H1 (cell line): Measurements from ENCODE around the gene FGF23. TPM values are rescaled to one million over a fixed set of nuclear protein-coding genes. Genes with fewer than 3 reads are reported as not detected.

Experiments
- CTCF ChIA-PET: fragments of 300-600 bp; sonication (Branson Sonifier 250); formaldehyde crosslinking; loops from one replicate; lab custom pipeline; 2021; ENCODE audit not compliant: partially characterized antibody; lab: Charles Lee
- POLR2A ChIA-PET: fragments of 300-600 bp; sonication (Branson Sonifier 250); formaldehyde crosslinking; loops from one replicate; lab custom pipeline; 2021; ENCODE audit warnings: inconsistent platforms; ENCODE audit not compliant: partially characterized antibody; lab: Charles Lee
- DNase-seq, 2 experiments: peaks; one replicate each; pipeline versions ENCODE4 v3.0.0 to v3.0.0-alpha.2; 2010 to 2022; ENCODE audit warnings: low spot score in 2 of 2, low read depth in 1 of 2, mixed read lengths in 1 of 2
- FAIRE-seq: peaks from 2 replicates; lab custom pipeline; 2011; peaks lifted over from hg19 to GRCh38; lab: Jason Lieb, UNC
- H2AFZ ChIP-seq: 2 replicates; pipeline ENCODE4 v1.8.1; 2012; ENCODE audit warnings: low read length, inconsistent platforms
- H2AK5ac ChIP-seq: 2 replicates; pipeline ENCODE4 v1.6.1; 2013; ENCODE audit warnings: low read depth, low read length
- H2BK120ac ChIP-seq: replicated peaks from 2 replicates; pipeline ENCODE3; 2013; ENCODE audit warnings: low read depth, low read length, inconsistent platforms
- H2BK12ac ChIP-seq: 2 replicates; pipeline ENCODE4 v1.6.1; 2013; ENCODE audit warnings: low read depth, low read length
- H2BK15ac ChIP-seq: 2 replicates; pipeline ENCODE4 v1.6.1; 2013; ENCODE audit warnings: low read length
- H2BK20ac ChIP-seq: 2 replicates; pipeline ENCODE4 v1.6.1; 2013; ENCODE audit warnings: low read length
- H2BK5ac ChIP-seq: 2 replicates; pipeline ENCODE4 v1.6.1; 2013; ENCODE audit warnings: low read depth, low read length
- H3K14ac ChIP-seq: 2 replicates; pipeline ENCODE4 v1.6.1; 2013; ENCODE audit warnings: inconsistent platforms; ENCODE audit not compliant: insufficient read length
- H3K18ac ChIP-seq: 2 replicates; pipeline ENCODE4 v1.6.1; 2013; ENCODE audit warnings: low read length; ENCODE audit errors: extremely low read depth
- H3K23ac ChIP-seq: 2 replicates; pipeline ENCODE4 v1.6.1; 2013; ENCODE audit warnings: inconsistent platforms; ENCODE audit not compliant: insufficient read length
- H3K23me2 ChIP-seq: 2 replicates; pipeline ENCODE4 v1.6.1; 2013; ENCODE audit warnings: low read depth, low read length
- H3K27ac ChIP-seq: 2 replicates; pipeline ENCODE4 v1.6.1; 2011; ENCODE audit warnings: low read depth, low read length, inconsistent platforms
- H3K27me3 ChIP-seq, 4 experiments: replicated peaks in 1 of 4; 1 replicate in 1 of 4; 2 replicates in 3 of 4; pipeline versions ENCODE4 v1.6.1 to v1.8.1; 2011 to 2013; ENCODE audit warnings: low read length in 3 of 4, mild to moderate bottlenecking in 3 of 4, inconsistent platforms in 2 of 4, mixed read lengths in 2 of 4, moderate library complexity in 1 of 4; ENCODE audit not compliant: control insufficient read depth in 3 of 4, insufficient read depth in 3 of 4; ENCODE audit errors: extremely low read depth in 1 of 4
- H3K36me3 ChIP-seq, 4 experiments: 2 replicates each; pipeline versions ENCODE4 v1.6.1 to v1.8.1; 2011 to 2013; ENCODE audit warnings: mild to moderate bottlenecking in 4 of 4, low read length in 3 of 4, moderate library complexity in 2 of 4, control low read depth in 1 of 4, inconsistent platforms in 1 of 4; ENCODE audit not compliant: insufficient read depth in 4 of 4, control insufficient read depth in 2 of 4
- H3K4ac ChIP-seq: replicated peaks from 2 replicates; pipeline ENCODE3; 2013; ENCODE audit warnings: low read length, low read depth, mixed read lengths, inconsistent platforms; ENCODE audit not compliant: insufficient read length
- H3K4me1 ChIP-seq, 4 experiments: replicated peaks in 1 of 4; 1 replicate in 1 of 4; 2 replicates in 3 of 4; pipeline versions ENCODE4 v1.6.1 to v1.8.1; 2011 to 2013; ENCODE audit warnings: low read length in 3 of 4, inconsistent platforms in 2 of 4, mixed read lengths in 1 of 4; ENCODE audit not compliant: insufficient read depth in 4 of 4, control insufficient read depth in 3 of 4
- H3K4me2 ChIP-seq, 2 experiments: 2 replicates each; pipeline versions ENCODE4 v1.6.1 to v1.8.1; 2011 to 2013; ENCODE audit warnings: low read depth in 2 of 2, low read length in 2 of 2, control low read depth in 1 of 2, inconsistent platforms in 1 of 2, mild to moderate bottlenecking in 1 of 2; ENCODE audit not compliant: insufficient read depth in 1 of 2
- H3K4me3 ChIP-seq, 4 experiments: fragments of 200-600, 300-600 bp in 1 of 4; sonication (generic), shearing (Covaris generic), sonication (Bioruptor Twin) in 1 of 4; 2 replicates each; pipeline versions ENCODE4 v1.5.1 to v1.8.1; 2011 to 2016; ENCODE audit warnings: low read length in 4 of 4, low read depth in 3 of 4, control low read depth in 2 of 4, inconsistent platforms in 2 of 4, mild to moderate bottlenecking in 2 of 4, mixed read lengths in 1 of 4, moderate library complexity in 1 of 4; ENCODE audit not compliant: insufficient read depth in 2 of 4; ENCODE audit errors: extremely low read depth in 1 of 4
- H3K56ac ChIP-seq: replicated peaks from 2 replicates; pipeline ENCODE3; 2013; ENCODE audit warnings: low read depth, mild to moderate bottlenecking, mixed read lengths, low read length, inconsistent platforms; ENCODE audit not compliant: insufficient read length
- H3K79me1 ChIP-seq: 2 replicates; pipeline ENCODE4 v1.6.1; 2013; ENCODE audit warnings: low read depth, low read length, control low read depth
- H3K79me2 ChIP-seq, 2 experiments: 2 replicates each; pipeline versions ENCODE4 v1.6.1 to v1.8.1; 2012 to 2013; ENCODE audit warnings: low read length in 2 of 2, mild to moderate bottlenecking in 2 of 2, inconsistent platforms in 1 of 2; ENCODE audit not compliant: insufficient read depth in 2 of 2, control insufficient read depth in 1 of 2
- H3K9ac ChIP-seq, 4 experiments: replicated peaks in 1 of 4; 1 replicate in 1 of 4; 2 replicates in 3 of 4; pipeline versions ENCODE4 v1.6.1 to v1.8.1; 2011 to 2013; ENCODE audit warnings: low read depth in 3 of 4, low read length in 3 of 4, control low read depth in 2 of 4, mild to moderate bottlenecking in 2 of 4, moderate library complexity in 2 of 4, inconsistent platforms in 1 of 4; ENCODE audit errors: extremely low read depth in 1 of 4
- H3K9me3 ChIP-seq, 2 experiments: 2 replicates each; pipeline versions ENCODE4 v1.6.1 to v1.8.1; 2012 to 2013; ENCODE audit warnings: mild to moderate bottlenecking in 2 of 2, moderate library complexity in 2 of 2, control low read depth in 1 of 2, inconsistent platforms in 1 of 2, low read depth in 1 of 2, low read length in 1 of 2, mixed read lengths in 1 of 2; ENCODE audit not compliant: insufficient read depth in 2 of 2
- H4K20me1 ChIP-seq, 2 experiments: replicated peaks in 1 of 2; 2 replicates each; pipeline versions ENCODE3 to v1.8.1; 2011 to 2013; ENCODE audit warnings: inconsistent platforms in 2 of 2, low read length in 2 of 2, mild to moderate bottlenecking in 1 of 2; ENCODE audit not compliant: insufficient read depth in 2 of 2, control insufficient read depth in 1 of 2
- H4K5ac ChIP-seq: 2 replicates; pipeline ENCODE4 v1.6.1; 2013; ENCODE audit warnings: low read length, low read depth, mixed read lengths, inconsistent platforms; ENCODE audit not compliant: insufficient read length
- H4K8ac ChIP-seq: 2 replicates; pipeline ENCODE4 v1.8.0; 2013; ENCODE audit warnings: mild to moderate bottlenecking, moderate library complexity, low read length, inconsistent platforms; ENCODE audit not compliant: insufficient read depth; ENCODE audit errors: extremely low read depth
- H4K91ac ChIP-seq: replicated peaks from 2 replicates; pipeline ENCODE3; 2013; ENCODE audit warnings: low read length, mixed read lengths, inconsistent platforms; ENCODE audit not compliant: insufficient read length
- ASH2L ChIP-seq: fragments of 200-600, 300-600 bp; sonication (generic); IDR thresholded peaks from one replicate; pipeline ENCODE4 v1.7.1; 2017; ENCODE audit warnings: low read length
- ATF3 ChIP-seq: IDR thresholded peaks from 2 replicates; pipeline ENCODE4 v1.6.1; 2011; ENCODE audit warnings: low read depth, mild to moderate bottlenecking, low read length; ENCODE audit not compliant: insufficient read depth
- CBX8 ChIP-seq: fragments of 300-800, 300-1000 bp; sonication (generic); IDR thresholded peaks from 2 replicates; pipeline ENCODE4 v1.7.1; 2016; ENCODE audit warnings: low read depth, low read length, borderline replicate concordance
- GABPA ChIP-seq: IDR thresholded peaks from 2 replicates; pipeline ENCODE4 v1.6.1; 2011; ENCODE audit warnings: mild to moderate bottlenecking, low read length, moderate library complexity, borderline replicate concordance; ENCODE audit not compliant: insufficient read depth
- POU5F1 ChIP-seq: IDR thresholded peaks from 2 replicates; pipeline ENCODE4 v1.6.1; 2011; ENCODE audit warnings: low read depth, mild to moderate bottlenecking, low read length, moderate library complexity
- RAD21 ChIP-seq, 2 experiments: IDR thresholded peaks in 1 of 2; conservative IDR thresholded peaks in 1 of 2; 2 replicates each; pipeline ENCODE4 v1.6.1; 2011; ENCODE audit warnings: low read depth in 2 of 2, low read length in 2 of 2, improper control_type of control experiment in 1 of 2, inconsistent platforms in 1 of 2, mild to moderate bottlenecking in 1 of 2, moderate library complexity in 1 of 2
- RFX5 ChIP-seq: IDR thresholded peaks from 2 replicates; pipeline ENCODE4 v1.6.1; 2011; ENCODE audit warnings: low read depth, low read length, improper control_type of control experiment, borderline replicate concordance
- RNF2 ChIP-seq: fragments of 200-900, 300-1000 bp; sonication (generic); IDR thresholded peaks from 2 replicates; pipeline ENCODE4 v1.7.1; 2016; ENCODE audit warnings: borderline replicate concordance, low read depth, mild to moderate bottlenecking, antibody characterized with exemption, low read length; ENCODE audit not compliant: poor library complexity, severe bottlenecking; ENCODE audit errors: missing control alignments
- SP4 ChIP-seq: IDR thresholded peaks from 2 replicates; pipeline ENCODE4 v1.6.1; 2012; ENCODE audit warnings: low read length, inconsistent platforms
- TBP ChIP-seq: IDR thresholded peaks from 2 replicates; pipeline ENCODE4 v1.6.1; 2011; ENCODE audit warnings: low read depth, low read length, improper control_type of control experiment
- ZNF274 ChIP-seq: IDR thresholded peaks from 2 replicates; pipeline ENCODE4 v1.7.0; 2012; ENCODE audit warnings: low read length, borderline replicate concordance; ENCODE audit errors: extremely low read depth
- WGBS, 2 experiments: shearing (Covaris generic) in 1 of 2; methylation state at CpG; one replicate each; pipeline versions ENCODE4 v1.1.6 to v1.1.7; 2013 to 2015; ENCODE audit warnings: low lambda C conversion rate in 2 of 2, mixed read lengths in 2 of 2, inconsistent platforms in 1 of 2, low coverage in 1 of 2, missing lambda C conversion rate in 1 of 2; ENCODE audit not compliant: insufficient replicate concordance in 2 of 2, insufficient coverage in 1 of 2, insufficient read length in 1 of 2; ENCODE audit errors: extremely low coverage in 1 of 2, missing lambda C conversion rate in 1 of 2; 5-methylcytosine and 5-hydroxymethylcytosine counted together
- polyA plus RNA-seq, 7 experiments: library from polyadenylated mRNA; depleted of rRNA in 3 of 7; stranded (reverse) in 5 of 7; unstranded in 2 of 7; fragments of >200 nt in 5 of 7; fragments of 200-250 nt in 2 of 7; gene quantifications; 1 replicate in 5 of 7; 2 replicates in 1 of 7; 4 replicates in 1 of 7; pipeline versions ENCODE4 v1.2.1 to v1.2.3, GENCODE V29; 2011 to 2013; ENCODE audit warnings: missing spikeins in 2 of 7, mixed read lengths in 2 of 7
- total RNA-seq: library from RNA; stranded (reverse); fragmentation: NEBNext Ultra II Directional; extraction: Animal tissue kit (Norgen Biotek cat#: 25700); gene quantifications from 2 replicates; pipeline ENCODE4 v1.2.1, GENCODE V29; 2021

The FGF23 gene
- total and polyA plus RNA-seq, 2 of the 8 experiments (the other 6 are each of a cell fraction or from before 2014, with no cell fraction given): 0.35 to 0.67 TPM

GRCh38 chr12:4372653-4373052 lies 6.9 kb downstream of the FGF23 start:
- Histone ChIP-seq H3K18ac (no peak overlapping the region), H3K36me3 (no peaks in the 10 kb centered on the region), H2BK20ac (no peak overlapping the region), H2BK12ac (no peak overlapping the region), H3K9me3 (no peaks in the 10 kb centered on the region), H4K91ac (no peak overlapping the region), H3K9ac (no peak overlapping the region), H2AK5ac (no peak overlapping the region), H3K4ac (no peak overlapping the region), H4K5ac (no peak overlapping the region), H3K79me1 (no peaks in the 10 kb centered on the region), H3K79me2 (no peaks in the 10 kb centered on the region), H3K4me3 (no peak overlapping the region), H3K56ac (no peak overlapping the region), H2BK5ac (no peak overlapping the region), H3K23me2 (no peaks in the 10 kb centered on the region), H3K27ac (no peak overlapping the region), H3K4me2 (no peak overlapping the region), H4K8ac (no peak overlapping the region), H3K14ac (no peak overlapping the region), H3K4me1 (no peaks in the 10 kb centered on the region), H2BK120ac (no peak overlapping the region), H3K23ac (no peak overlapping the region), H4K20me1 (no peaks in the 10 kb centered on the region), H3K27me3 (no peaks in the 10 kb centered on the region), H2BK15ac (no peak overlapping the region), H2AFZ (no peak overlapping the region)
- POLR2A ChIA-PET: interaction anchor here (0.8 kb wide), 1 partner anchor 18 kb away, joined by 3 read pairs; no protein-coding TSS in a partner anchor
- DNase-seq (no peak), FAIRE-seq (no peak)
- CTCF ChIA-PET: interaction anchor here (0.6 to 1.4 kb wide), 3 partner anchors 8 to 48 kb away, joined by 3 to 6 read pairs (median 3); no protein-coding TSS in a partner anchor
- WGBS, 2 experiments: 82% methylated on average over 2 of the region's 2 CpGs; no CpG with 5 or more reads in 1 of the 2 experiments
- no peak for TF ChIP-seq GABPA
- no peak for TF ChIP-seq TBP
- TF ChIP-seq POU5F1: no peak
- TF ChIP-seq CBX8: no peak
- no peak for TF ChIP-seq ATF3
- no peak for TF ChIP-seq ASH2L
- TF ChIP-seq RNF2: no peak
- TF ChIP-seq RAD21 (IDR thresholded peaks at IDR 0.05 in 1 of 2, conservative IDR thresholded peaks at IDR 0.05 in 1 of 2; ENCODE audit: low read depth in 2 of 2, low read length in 2 of 2): no peak
- no peak for TF ChIP-seq ZNF274
- no peak for TF ChIP-seq RFX5
- no peak for TF ChIP-seq SP4
